NCI-H526 (cell line): ENCODE data around the gene ASCL2.
"Not testable (repeated sequence)": the region's sequence is repeated elsewhere in the genome, so short reads cannot be mapped to it uniquely, and the experiment has no call there.

Experiments used
- DNase-seq, 2 experiments: peaks; one replicate each; lab custom pipeline; 2025; lab: John Stamatoyannopoulos, UW

The ASCL2 gene

GRCh38 chr11:2297623-2298030, 27.2 kb upstream of the ASCL2 start:
- no peak for DNase-seq

- no peak for DNase-seq
Observed at GRCh38 chr11:2296913-2297622, 26.7 kb upstream of the ASCL2 start.

GRCh38 chr11:2295971-2296912, 25.9 kb upstream of the ASCL2 start:
- DNase-seq = no peak

- no peak for DNase-seq
Observed at GRCh38 chr11:2294926-2295290, 24.5 kb upstream of the ASCL2 start.

- DNase-seq = no peak
Observed at GRCh38 chr11:2293984-2294925, 23.9 kb upstream of the ASCL2 start.

- no peak for DNase-seq
Observed at GRCh38 chr11:2293531-2293971, 23.2 kb upstream of the ASCL2 start.

GRCh38 chr11:2290351-2290841, 20.0 kb upstream of the ASCL2 start:
- DNase-seq = peak in 1 of 2 experiments; percentile 36

GRCh38 chr11:2289859-2290258, 19.5 kb upstream of the ASCL2 start:
- no peak for DNase-seq

- DNase-seq = no peak
Observed at GRCh38 chr11:2289350-2289749, 19.0 kb upstream of the ASCL2 start.

GRCh38 chr11:2287091-2287490, 16.7 kb upstream of the ASCL2 start:
- DNase-seq = no peak

GRCh38 chr11:2286350-2286749, 16.0 kb upstream of the ASCL2 start:
- DNase-seq = not testable (repeated sequence)

- no peak for DNase-seq
Observed at GRCh38 chr11:2280208-2280607, 9.8 kb upstream of the ASCL2 start.

- no peak for DNase-seq
Observed at GRCh38 chr11:2277933-2278523, 7.6 kb upstream of the ASCL2 start.

GRCh38 chr11:2277008-2277346, 6.6 kb upstream of the ASCL2 start:
- DNase-seq = no peak

- DNase-seq = no peak
Observed at GRCh38 chr11:2276280-2277007, 6.1 kb upstream of the ASCL2 start.

GRCh38 chr11:2275334-2276279, 5.2 kb upstream of the ASCL2 start:
- no peak for DNase-seq

- no peak for DNase-seq
Observed at GRCh38 chr11:2273771-2274170, 3.4 kb upstream of the ASCL2 start.

GRCh38 chr11:2273311-2273710, 2.9 kb upstream of the ASCL2 start:
- no peak for DNase-seq

- no peak for DNase-seq
Observed at GRCh38 chr11:2272946-2273280, 2.5 kb upstream of the ASCL2 start.
